Heart left ventricle (tissue), 16 donors: ENCODE data around the gene RANBP10. TPM values are rescaled to one million over a fixed set of nuclear protein-coding genes. Genes with fewer than 3 reads are reported as not detected.

ENCODE experiments used
- ATAC-seq, 4 donors: fragments of 200-7000 bp; cut with Tn5 transposase; one replicate each; pipeline ENCODE4 v1.9.1; 2020 to 2022; ENCODE audit warnings: moderate library complexity in 4 of 4, mild to moderate bottlenecking in 3 of 4, moderate number of reproducible peaks in 1 of 4
- DNase-seq, 5 donors: peaks; one replicate each; pipeline ENCODE4 v3.0.0-alpha.2; 2020
- H3K27ac ChIP-seq, 12 donors: fragments of 200-600 bp; sonication (generic) in 4 of 12; one replicate each; pipeline versions ENCODE4 v1.5.0 to v1.8.0; 2016 to 2022; ENCODE audit warnings: mild to moderate bottlenecking in 2 of 12
- H3K27me3 ChIP-seq, 9 donors: fragments of 200-600 bp; sonication (generic) in 2 of 9; one replicate each; pipeline versions ENCODE4 v1.5.1 to v1.8.0; 2016 to 2022; ENCODE audit warnings: mild to moderate bottlenecking in 3 of 9
- H3K36me3 ChIP-seq, 9 donors: fragments of 200-600 bp; sonication (generic) in 2 of 9; one replicate each; pipeline versions ENCODE4 v1.5.0 to v1.8.0; 2018 to 2022; ENCODE audit warnings: mild to moderate bottlenecking in 2 of 9
- H3K4me1 ChIP-seq, 12 donors: fragments of 200-600 bp; sonication (generic) in 4 of 12; one replicate each; pipeline versions ENCODE4 v1.5.0 to v1.8.0; 2016 to 2022; ENCODE audit warnings: mild to moderate bottlenecking in 3 of 12
- H3K4me3 ChIP-seq, 12 donors: fragments of 200-600 bp; sonication (generic) in 4 of 12; one replicate each; pipeline versions ENCODE4 v1.5.0 to v1.8.0; 2017 to 2022; ENCODE audit warnings: mild to moderate bottlenecking in 9 of 12, moderate library complexity in 4 of 12
- H3K9me3 ChIP-seq, 12 donors: fragments of 200-600 bp; sonication (generic) in 4 of 12; one replicate each; pipeline versions ENCODE4 v1.5.0 to v1.8.0; 2016 to 2022; ENCODE audit warnings: mild to moderate bottlenecking in 1 of 12
- CTCF ChIP-seq, 12 donors: fragments of 200-600 bp; sonication (generic) in 4 of 12; IDR thresholded peaks; one replicate each; pipeline versions ENCODE4 v1.5.0 to v1.8.0; 2018 to 2022; ENCODE audit warnings: antibody characterized with exemption in 12 of 12, mild to moderate bottlenecking in 5 of 12
- POLR2A ChIP-seq, 2 donors: fragments of 450-650 bp; IDR thresholded peaks; one replicate each; pipeline ENCODE4 v1.6.1; 2017; ENCODE audit warnings: antibody characterized with exemption in 2 of 2, mild to moderate bottlenecking in 2 of 2, moderate library complexity in 2 of 2
- WGBS, 4 donors: extraction: QIAGEN DNeasy Blood & Tissue Kit in 2 of 4; methylation state at CpG; one replicate each; pipeline versions ENCODE4 v1.1.5 to v1.1.7; 2013 to 2018; 5-methylcytosine and 5-hydroxymethylcytosine counted together
- intact Hi-C, 10 donors: fragments of 100-400 bp; cut with DNase I; formaldehyde crosslinking; loops; one replicate each; pipeline versions ENCODE4 v1.11.1 to v1.14.2; 2022
- polyA plus RNA-seq, 2 donors: library from polyadenylated mRNA; stranded (reverse); fragments of 200-250 nt; gene quantifications; one replicate each; pipeline ENCODE4 v1.2.3, GENCODE V29; 2013
- total RNA-seq, 9 donors: library from RNA; depleted of rRNA in 2 of 9; stranded (reverse); fragments of >200 nt in 2 of 9; fragmentation: NEBNext Ultra II Directional in 3 of 9; extraction: Animal tissue kit (Norgen Biotek cat#: 25700) in 3 of 9; gene quantifications; one replicate each; pipeline versions ENCODE4 v1.1.0 to v1.2.4, GENCODE V29; 2016 to 2023
- donor health status: ischemic (EF 13 %, LVEDD 7.1; RV severe dilation, severe dysfunction).
- donor health status: healthy with polysubstance abuse.
- donor health status: DM: no; HTN: yes; CAD: no.
- donor health status: DM: no; HTN: no; CAD: no.
- donor health status: ischemic (EF 25% LVEDD 6.9; RV normal size, moderate dysfunction).
- donor health status: ischemic (EF 25% LVEDD 5.7; RV mildly dilated, moderate dysfunction).
- donor health status: healthy.
- donor health status: DM: yes; HTN: yes; CAD: no.
- donor health status: ischemic (EF 35%, LVEDD 5.7; RV mildly dilated, moderate dysfunction).
- donor health status: nonischemic (EF 11% LVEDD 7.7; RV severe dilation, severe dysfunction).
- donor health status: DM: yes; HTN: yes; CAD: no.
- donor health status: PGD.
- donor health status: ischemic (EF 29% LVEDD 5.4; RV normal size, mild dysfunction).
- donor health status: nonischemic (EF 23%, LVEDD 6.1; RV moderate dilation, normal function).

The RANBP10 gene
- total and polyA plus RNA-seq, 11 donors: 5.6 to 19.7 (median 11.8) TPM

- H3K36me3 ChIP-seq: no peaks in the 10 kb centered on the region
- no peak for TF ChIP-seq POLR2A (IDR thresholded peaks at IDR 0.05)
- no peak for TF ChIP-seq CTCF (IDR thresholded peaks at IDR 0.05)
- peaks cover 0 to 35% (median 22%) of the 10 kb centered on the region in 12 donors for H3K4me1 ChIP-seq
- H3K27me3 ChIP-seq: no peaks in the 10 kb centered on the region
- intact Hi-C loops: loop anchor here in 4 of 10 donors (5.0 kb wide), 2 partner anchors 44 to 91 kb away; partner anchors contain the start of genes RANBP10 (in 1 of the 4) and TSNAXIP1 (in 1 of the 4)
- no peaks in the 10 kb centered on the region for H3K9me3 ChIP-seq
- 86 to 97% (median 93%) methylated on average over 2 of the region's 2 CpGs for WGBS, 4 donors
- DNase-seq: no peak
- ATAC-seq: no peak
- no peak overlapping the region for H3K4me3 ChIP-seq
- H3K27ac ChIP-seq: no peak overlapping the region
Measured at GRCh38 chr16:67716097-67716496, 90.3 kb downstream of the RANBP10 start.

GRCh38 chr16:67714522-67714921, 91.8 kb downstream of the RANBP10 start:
- Histone ChIP-seq H3K36me3 (no peaks in the 10 kb centered on the region), H3K27ac (no peak overlapping the region), H3K9me3 (no peaks in the 10 kb centered on the region), H3K27me3 (no peaks in the 10 kb centered on the region), H3K4me3 (no peak overlapping the region), H3K4me1 (peaks cover 0 to 27% (median 12%) of the 10 kb centered on the region in 12 donors)
- DNase-seq (no peak), ATAC-seq (no peak)
- no peak for TF ChIP-seq POLR2A (IDR thresholded peaks at IDR 0.05)
- no peak for TF ChIP-seq CTCF (IDR thresholded peaks at IDR 0.05)
- intact Hi-C loops: no loop called here
- 66 to 82% (median 71%) methylated on average over 1 of the region's 1 CpG for WGBS, 4 donors

- intact Hi-C loops: no loop called here
- no peak overlapping the region for H3K4me3 ChIP-seq
- WGBS, 4 donors: 88 to 95% (median 92%) methylated on average over 5 of the region's 5 CpGs
- H3K4me1 ChIP-seq: peaks cover 0 to 27% (median 11%) of the 10 kb centered on the region in 12 donors
- TF ChIP-seq POLR2A (IDR thresholded peaks at IDR 0.05) (no peak), CTCF (IDR thresholded peaks at IDR 0.05) (no peak)
- no peaks in the 10 kb centered on the region for H3K36me3 ChIP-seq
- no peak for DNase-seq
- no peaks in the 10 kb centered on the region for H3K27me3 ChIP-seq
- H3K9me3 ChIP-seq: no peaks in the 10 kb centered on the region
- ATAC-seq: no peak
- H3K27ac ChIP-seq: no peak overlapping the region
Measured at GRCh38 chr16:67713647-67714273, 92.6 kb downstream of the RANBP10 start.

GRCh38 chr16:67710607-67711006, 95.8 kb downstream of the RANBP10 start:
- no peaks in the 10 kb centered on the region for H3K27me3 ChIP-seq

More at GRCh38 chr16:67710607-67711006, 95.8 kb downstream of the RANBP10 start:
- WGBS, 4 donors: 96 to 97% (median 96%) methylated on average over 6 of the region's 6 CpGs
- Histone ChIP-seq H3K27ac (no peak overlapping the region), H3K4me3 (no peak overlapping the region), H3K9me3 (no peaks in the 10 kb centered on the region), H3K4me1 (peaks cover 0 to 8% (median 0%) of the 10 kb centered on the region in 12 donors), H3K36me3 (no peaks in the 10 kb centered on the region)
- DNase-seq (no peak), ATAC-seq (no peak)
- TF ChIP-seq POLR2A (IDR thresholded peaks at IDR 0.05) (no peak), CTCF (IDR thresholded peaks at IDR 0.05) (no peak)
- intact Hi-C loops: no loop called here
